SK-N-SH treated with all-trans-retinoic acid at 6 μM for 48 hours (cell line): ENCODE data around the gene NDUFB10.

ENCODE experiments used
- ATAC-seq: fragments of 200-7000 bp; cut with Tn5 transposase; 3 replicates; pipeline ENCODE4 v1.9.1; 2020; ENCODE audit warnings: mild to moderate bottlenecking, moderate library complexity
- BACH2 ChIP-seq: fragments of 250-450 bp; sonication (Bioruptor Pico); IDR thresholded peaks from 2 replicates; pipeline ENCODE4 v1.9.0; 2021; ENCODE audit warnings: mild to moderate bottlenecking, borderline replicate concordance
- CREB5 ChIP-seq: fragments of 250-450 bp; sonication (Bioruptor Pico); IDR thresholded peaks from 2 replicates; pipeline ENCODE4 v1.5.1; 2020; ENCODE audit warnings: low read depth, mild to moderate bottlenecking, moderate library complexity
- CSRNP3 ChIP-seq: fragments of 250-450 bp; sonication (Bioruptor Pico); IDR thresholded peaks from 2 replicates; pipeline ENCODE4 v1.5.1; 2021; ENCODE audit warnings: mild to moderate bottlenecking, moderate library complexity
- ESRRG ChIP-seq: fragments of 250-450 bp; sonication (Bioruptor Pico); IDR thresholded peaks from 2 replicates; pipeline ENCODE4 v1.6.1; 2021; ENCODE audit warnings: mild to moderate bottlenecking
- ISL1 ChIP-seq: fragments of 250-450 bp; sonication (Bioruptor Pico); IDR thresholded peaks from 2 replicates; pipeline ENCODE4 v2.1.2; 2022; ENCODE audit warnings: mild to moderate bottlenecking, moderate library complexity
- OSR1 ChIP-seq: fragments of 250-450 bp; sonication (Bioruptor Pico); IDR thresholded peaks from 2 replicates; pipeline ENCODE4 v1.8.0; 2022; ENCODE audit warnings: moderate library complexity, mild to moderate bottlenecking, inconsistent platforms
- PATZ1 ChIP-seq: fragments of 250-450 bp; sonication (Bioruptor Pico); IDR thresholded peaks from 2 replicates; pipeline ENCODE4 v1.8.0; 2020; ENCODE audit warnings: mild to moderate bottlenecking, moderate library complexity, borderline replicate concordance
- PPARA ChIP-seq: fragments of 250-450 bp; sonication (Bioruptor Pico); IDR thresholded peaks from 2 replicates; pipeline ENCODE4 v1.5.0; 2020; ENCODE audit warnings: mild to moderate bottlenecking, borderline replicate concordance
- RARB ChIP-seq: fragments of 250-450 bp; sonication (Bioruptor Pico); IDR thresholded peaks from 2 replicates; pipeline ENCODE4 v1.8.0; 2021; ENCODE audit warnings: mild to moderate bottlenecking, moderate library complexity
- SNAI2 ChIP-seq: fragments of 250-450 bp; sonication (Bioruptor Pico); IDR thresholded peaks from 2 replicates; pipeline ENCODE4 v1.5.0; 2020; ENCODE audit warnings: mild to moderate bottlenecking, moderate library complexity
- TCF4 ChIP-seq: fragments of 250-450 bp; sonication (Bioruptor Pico); IDR thresholded peaks from 2 replicates; pipeline ENCODE4 v1.8.0; 2021; ENCODE audit warnings: mild to moderate bottlenecking, moderate library complexity, borderline replicate concordance
- TOX ChIP-seq: fragments of 250-450 bp; sonication (Bioruptor Pico); IDR thresholded peaks from 2 replicates; pipeline ENCODE4 v1.8.0; 2021; ENCODE audit warnings: mild to moderate bottlenecking, moderate library complexity, borderline replicate concordance
- ZC3H10 ChIP-seq: fragments of 250-450 bp; sonication (Bioruptor Pico); IDR thresholded peaks from 2 replicates; pipeline ENCODE4 v1.5.1; 2021; ENCODE audit warnings: mild to moderate bottlenecking, moderate library complexity
- ZFP3 ChIP-seq: fragments of 250-450 bp; sonication (Bioruptor Pico); IDR thresholded peaks from 2 replicates; pipeline ENCODE4 v1.5.0; 2020; ENCODE audit warnings: mild to moderate bottlenecking, moderate library complexity
- ZFP30 ChIP-seq: fragments of 450-650 bp; formaldehyde crosslinking; IDR thresholded peaks from 2 replicates; pipeline ENCODE4 v1.5.0; 2022; ENCODE audit warnings: mild to moderate bottlenecking, moderate library complexity
- ZNF565 ChIP-seq: fragments of 450-650 bp; formaldehyde crosslinking; conservative IDR thresholded peaks from 2 replicates; pipeline ENCODE4 v1.5.0; 2020; ENCODE audit warnings: low read depth, mild to moderate bottlenecking, moderate library complexity
- ZNF70 ChIP-seq: fragments of 450-650 bp; formaldehyde crosslinking; IDR thresholded peaks from 2 replicates; pipeline ENCODE4 v1.5.0; 2020; ENCODE audit warnings: mild to moderate bottlenecking, moderate library complexity
- ZNF8 ChIP-seq: fragments of 450-650 bp; formaldehyde crosslinking; IDR thresholded peaks from 2 replicates; pipeline ENCODE4 v1.5.0; 2020; ENCODE audit warnings: mild to moderate bottlenecking, moderate library complexity
- TF ChIP-seq, protein P1 (sequence below): fragments of 250-450 bp; sonication (Bioruptor Pico); IDR thresholded peaks from 2 replicates; pipeline ENCODE4 v1.8.0; 2021; ENCODE audit warnings: low read depth, mild to moderate bottlenecking, moderate library complexity, borderline replicate concordance
- TF ChIP-seq, protein P2 (sequence below): fragments of 250-450 bp; sonication (Bioruptor Pico); IDR thresholded peaks from 2 replicates; pipeline ENCODE4 v1.5.0; 2020; ENCODE audit warnings: mild to moderate bottlenecking, moderate library complexity

The NDUFB10 gene

GRCh38 chr16:1915732-1916639 lies 43.4 kb upstream of the NDUFB10 start:
- ATAC-seq = no peak
- TF ChIP-seq BACH2 (CRISPR knock-in tag) (no peak), ESRRG (CRISPR knock-in tag) (no peak), ZFP3 (CRISPR knock-in tag) (no peak), CREB5 (CRISPR knock-in tag) (no peak), TCF4 (no peak), PPARA (CRISPR knock-in tag) (no peak), CSRNP3 (CRISPR knock-in tag) (no peak), ZNF565 (CRISPR knock-in tag) (no peak)
- TF ChIP-seq, all 23 proteins: peak for 0

GRCh38 chr16:1916640-1916990 lies 42.7 kb upstream of the NDUFB10 start:
- TF ChIP-seq ZFP3 (CRISPR knock-in tag) (no peak), ZNF565 (CRISPR knock-in tag) (no peak), ZNF8 (CRISPR knock-in tag) (no peak), ZC3H10 (no peak), PPARA (CRISPR knock-in tag) (no peak), SNAI2 (CRISPR knock-in tag) (no peak), BACH2 (CRISPR knock-in tag) (no peak), PATZ1 (CRISPR knock-in tag) (no peak), ZNF70 (CRISPR knock-in tag) (no peak), OSR1 (CRISPR knock-in tag) (no peak), TOX (CRISPR knock-in tag) (no peak), ESRRG (CRISPR knock-in tag) (no peak), ISL1 (CRISPR knock-in tag) (no peak)
- TF ChIP-seq, protein P1, sequence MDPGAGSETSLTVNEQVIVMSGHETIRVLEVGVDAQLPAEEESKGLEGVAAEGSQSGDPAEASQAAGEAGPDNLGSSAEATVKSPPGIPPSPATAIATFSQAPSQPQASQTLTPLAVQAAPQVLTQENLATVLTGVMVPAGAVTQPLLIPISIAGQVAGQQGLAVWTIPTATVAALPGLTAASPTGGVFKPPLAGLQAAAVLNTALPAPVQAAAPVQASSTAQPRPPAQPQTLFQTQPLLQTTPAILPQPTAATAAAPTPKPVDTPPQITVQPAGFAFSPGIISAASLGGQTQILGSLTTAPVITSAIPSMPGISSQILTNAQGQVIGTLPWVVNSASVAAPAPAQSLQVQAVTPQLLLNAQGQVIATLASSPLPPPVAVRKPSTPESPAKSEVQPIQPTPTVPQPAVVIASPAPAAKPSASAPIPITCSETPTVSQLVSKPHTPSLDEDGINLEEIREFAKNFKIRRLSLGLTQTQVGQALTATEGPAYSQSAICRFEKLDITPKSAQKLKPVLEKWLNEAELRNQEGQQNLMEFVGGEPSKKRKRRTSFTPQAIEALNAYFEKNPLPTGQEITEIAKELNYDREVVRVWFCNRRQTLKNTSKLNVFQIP (CRISPR knock-in tag) = no peak
- TF ChIP-seq, protein P2, sequence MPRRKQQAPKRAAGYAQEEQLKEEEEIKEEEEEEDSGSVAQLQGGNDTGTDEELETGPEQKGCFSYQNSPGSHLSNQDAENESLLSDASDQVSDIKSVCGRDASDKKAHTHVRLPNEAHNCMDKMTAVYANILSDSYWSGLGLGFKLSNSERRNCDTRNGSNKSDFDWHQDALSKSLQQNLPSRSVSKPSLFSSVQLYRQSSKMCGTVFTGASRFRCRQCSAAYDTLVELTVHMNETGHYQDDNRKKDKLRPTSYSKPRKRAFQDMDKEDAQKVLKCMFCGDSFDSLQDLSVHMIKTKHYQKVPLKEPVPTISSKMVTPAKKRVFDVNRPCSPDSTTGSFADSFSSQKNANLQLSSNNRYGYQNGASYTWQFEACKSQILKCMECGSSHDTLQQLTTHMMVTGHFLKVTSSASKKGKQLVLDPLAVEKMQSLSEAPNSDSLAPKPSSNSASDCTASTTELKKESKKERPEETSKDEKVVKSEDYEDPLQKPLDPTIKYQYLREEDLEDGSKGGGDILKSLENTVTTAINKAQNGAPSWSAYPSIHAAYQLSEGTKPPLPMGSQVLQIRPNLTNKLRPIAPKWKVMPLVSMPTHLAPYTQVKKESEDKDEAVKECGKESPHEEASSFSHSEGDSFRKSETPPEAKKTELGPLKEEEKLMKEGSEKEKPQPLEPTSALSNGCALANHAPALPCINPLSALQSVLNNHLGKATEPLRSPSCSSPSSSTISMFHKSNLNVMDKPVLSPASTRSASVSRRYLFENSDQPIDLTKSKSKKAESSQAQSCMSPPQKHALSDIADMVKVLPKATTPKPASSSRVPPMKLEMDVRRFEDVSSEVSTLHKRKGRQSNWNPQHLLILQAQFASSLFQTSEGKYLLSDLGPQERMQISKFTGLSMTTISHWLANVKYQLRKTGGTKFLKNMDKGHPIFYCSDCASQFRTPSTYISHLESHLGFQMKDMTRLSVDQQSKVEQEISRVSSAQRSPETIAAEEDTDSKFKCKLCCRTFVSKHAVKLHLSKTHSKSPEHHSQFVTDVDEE (CRISPR knock-in tag) = no peak
- ATAC-seq = no peak

- ATAC-seq = no peak
- TF ChIP-seq BACH2 (CRISPR knock-in tag) (no peak), RARB (CRISPR knock-in tag) (no peak), OSR1 (CRISPR knock-in tag) (no peak), ESRRG (CRISPR knock-in tag) (no peak), TCF4 (no peak), ZFP30 (CRISPR knock-in tag) (no peak), PATZ1 (CRISPR knock-in tag) (no peak), ZC3H10 (no peak)
- TF ChIP-seq, protein P2 (CRISPR knock-in tag) = no peak
These were observed 42.2 kb upstream of the NDUFB10 start for GRCh38 chr16:1917056-1917664.
